HCT116 (cell line): ENCODE measurements around the gene NDE1. TPM values are rescaled to one million over a fixed set of nuclear protein-coding genes. Genes with fewer than 3 reads are reported as not detected.

Experiments
- ATAC-seq: fragments of 200-7000 bp; cut with Tn5 transposase; 2 replicates; pipeline ENCODE4 v1.9.1; 2020; ENCODE audit warnings: mild to moderate bottlenecking, moderate library complexity
- BruUV-seq: library from RNA; stranded (reverse); fragments of 400-500 nt; replicated peaks from 2 replicates; lab custom pipeline; 2021; lab: Mats Ljungman, UMichigan
- CTCF ChIA-PET: fragments of 300-600 bp; sonication (Branson Sonifier 250); formaldehyde crosslinking; loops from one replicate; lab custom pipeline; 2021; ENCODE audit warnings: antibody characterized with exemption; lab: Charles Lee
- POLR2A ChIA-PET: fragments of 300-600, 350-600 bp; sonication (Branson Sonifier 250); formaldehyde crosslinking; loops from one replicate; lab custom pipeline; 2021; ENCODE audit warnings: antibody characterized with exemption; lab: Charles Lee
- RAD21 ChIA-PET, 2 experiments: fragments of 300-600 bp; sonication (Branson Sonifier 250); formaldehyde crosslinking; loops; one replicate each; lab custom pipeline; 2023; ENCODE audit warnings: low total read pairs in 2 of 2; ENCODE audit not compliant: uncharacterized antibody in 2 of 2, unreplicated experiment in 2 of 2, low non-redundant PET in 1 of 2; lab: Charles Lee
- DNase-seq: peaks from one replicate; pipeline ENCODE4 v3.0.0-alpha.2; 2010; ENCODE audit warnings: low read depth, low spot score
- H2AFZ ChIP-seq: fragments of 200-600 bp; shearing (Covaris generic), sonication (generic); 2 replicates; pipeline ENCODE4 v1.6.1; 2017; ENCODE audit warnings: low read depth, mixed run types, mixed read lengths, antibody characterized with exemption, low read length; ENCODE audit not compliant: poor library complexity, severe bottlenecking
- H3K27ac ChIP-seq: 2 replicates; pipeline ENCODE4 v1.5.1; 2012; ENCODE audit warnings: low read depth, low read length
- H3K27me3 ChIP-seq: fragments of 200-600 bp; sonication (generic); 2 replicates; pipeline ENCODE4 v1.6.1; 2016; ENCODE audit warnings: mixed run types, low read length, mixed read lengths; ENCODE audit not compliant: insufficient read depth
- H3K36me3 ChIP-seq, 2 experiments: fragments of 200-500 bp in 1 of 2; fragments of 200-600 bp in 1 of 2; sonication (Bioruptor generic) in 1 of 2; sonication (generic) in 1 of 2; 2 replicates each; pipeline versions ENCODE4 v1.5.1 to v1.6.1; 2014 to 2016; ENCODE audit warnings: low read length in 2 of 2, inconsistent platforms in 1 of 2, mixed read lengths in 1 of 2, mixed run types in 1 of 2; ENCODE audit not compliant: insufficient read depth in 2 of 2, control insufficient read depth in 1 of 2
- H3K4me1 ChIP-seq, 2 experiments: fragments of 200-600 bp in 1 of 2; sonication (generic) in 1 of 2; 2 replicates each; pipeline versions ENCODE4 v1.5.1 to v1.6.1; 2012 to 2017; ENCODE audit warnings: low read length in 2 of 2, inconsistent platforms in 1 of 2, mild to moderate bottlenecking in 1 of 2, mixed read lengths in 1 of 2, mixed run types in 1 of 2, moderate library complexity in 1 of 2; ENCODE audit not compliant: insufficient read depth in 2 of 2, control insufficient read depth in 1 of 2
- H3K4me2 ChIP-seq: fragments of 200-600 bp; sonication (generic); 2 replicates; pipeline ENCODE4 v1.6.1; 2017; ENCODE audit warnings: mixed run types, low read length, mixed read lengths
- H3K4me3 ChIP-seq, 2 experiments: fragments of 200-600 bp in 1 of 2; sonication (generic) in 1 of 2; replicated peaks in 1 of 2; 2 replicates each; pipeline ENCODE4 v1.5.1; 2011 to 2016; ENCODE audit warnings: low read length in 2 of 2, control low read depth in 1 of 2, low read depth in 1 of 2, mild to moderate bottlenecking in 1 of 2, mixed read lengths in 1 of 2, mixed run types in 1 of 2
- H3K79me2 ChIP-seq: fragments of 200-600 bp; sonication (generic); 2 replicates; pipeline ENCODE4 v1.6.1; 2017; ENCODE audit warnings: mild to moderate bottlenecking, mixed run types, low read length, moderate library complexity, mixed read lengths; ENCODE audit not compliant: insufficient read depth
- H3K9ac ChIP-seq: fragments of 200-600 bp; sonication (generic); 2 replicates; pipeline ENCODE4 v1.6.1; 2016; ENCODE audit warnings: low read length, mixed read lengths
- H3K9me2 ChIP-seq: fragments of 200-600 bp; sonication (generic), shearing (Covaris generic); 2 replicates; pipeline ENCODE4 v1.6.1; 2017; ENCODE audit warnings: mixed run types, mild to moderate bottlenecking, moderate library complexity; ENCODE audit not compliant: insufficient read depth
- H3K9me3 ChIP-seq, 2 experiments: fragments of 200-500 bp in 1 of 2; fragments of 200-600 bp in 1 of 2; sonication (Bioruptor generic) in 1 of 2; sonication (generic) in 1 of 2; 2 replicates each; pipeline ENCODE4 v1.6.1; 2014 to 2017; ENCODE audit warnings: low read length in 2 of 2, mixed read lengths in 2 of 2, inconsistent platforms in 1 of 2, low read depth in 1 of 2, mild to moderate bottlenecking in 1 of 2, mixed run types in 1 of 2, moderate library complexity in 1 of 2; ENCODE audit not compliant: control insufficient read depth in 1 of 2, insufficient read depth in 1 of 2
- H4K20me1 ChIP-seq: fragments of 200-600 bp; sonication (generic), shearing (Covaris generic); 2 replicates; pipeline ENCODE4 v1.6.1; 2017; ENCODE audit warnings: mixed run types, mild to moderate bottlenecking, moderate library complexity; ENCODE audit not compliant: insufficient read depth
- CBX3 ChIP-seq: IDR thresholded peaks from 2 replicates; pipeline ENCODE4 v1.6.1; 2012; ENCODE audit warnings: low read depth
- CTCF ChIP-seq, 3 experiments: fragments of 200-600 bp in 1 of 3; sonication (generic) in 1 of 3; IDR thresholded peaks in 2 of 3; conservative IDR thresholded peaks in 1 of 3; 2 replicates each; pipeline ENCODE4 v1.5.1; 2012 to 2017; ENCODE audit warnings: low read depth in 2 of 3, low read length in 2 of 3, antibody characterized with exemption in 1 of 3, borderline replicate concordance in 1 of 3, control low read depth in 1 of 3, mild to moderate bottlenecking in 1 of 3, mixed read lengths in 1 of 3, mixed run types in 1 of 3, moderate library complexity in 1 of 3; ENCODE audit not compliant: insufficient read depth in 1 of 3
- EGR1 ChIP-seq: IDR thresholded peaks from 2 replicates; pipeline ENCODE4 v1.6.1; 2012; ENCODE audit warnings: low read depth
- ELF1 ChIP-seq: IDR thresholded peaks from 2 replicates; pipeline ENCODE4 v1.6.1; 2012; ENCODE audit warnings: low read depth, borderline replicate concordance
- FOSL1 ChIP-seq: IDR thresholded peaks from 2 replicates; pipeline ENCODE4 v1.6.1; 2012; ENCODE audit warnings: low read depth
- POLR2A ChIP-seq: IDR thresholded peaks from 2 replicates; pipeline ENCODE4 v1.7.0; 2011; ENCODE audit warnings: borderline replicate concordance; ENCODE audit not compliant: insufficient read depth, insufficient read length; ENCODE audit errors: extremely low read depth
- POLR2AphosphoS5 ChIP-seq: IDR thresholded peaks from 2 replicates; pipeline ENCODE4 v1.6.1; 2011; ENCODE audit warnings: mild to moderate bottlenecking, low read depth, low read length, moderate library complexity
- RAD21 ChIP-seq: IDR thresholded peaks from 2 replicates; pipeline ENCODE4 v1.6.1; 2012; ENCODE audit warnings: low read depth, mild to moderate bottlenecking
- SP1 ChIP-seq: IDR thresholded peaks from 2 replicates; pipeline ENCODE4 v1.6.1; 2012; ENCODE audit warnings: low read depth
- SRF ChIP-seq: IDR thresholded peaks from 2 replicates; pipeline ENCODE4 v1.6.1; 2012; ENCODE audit warnings: low read depth
- TCF7L2 ChIP-seq: IDR thresholded peaks from 2 replicates; pipeline ENCODE4 v1.7.0; 2011; ENCODE audit warnings: borderline replicate concordance, inconsistent platforms; ENCODE audit not compliant: insufficient read depth, insufficient read length; ENCODE audit errors: extremely low read depth
- intact Hi-C: fragments of 100-400 bp; cut with micrococcal nuclease; formaldehyde crosslinking; loops from 2 replicates; pipeline ENCODE4 v1.10.0; 2022
- total RNA-seq: library from RNA; stranded (reverse); gene quantifications from one replicate; pipeline ENCODE4 v1.2.1, GENCODE V29; 2021; ENCODE audit not compliant: unreplicated experiment
- TF ChIP-seq, protein P1 (sequence below): IDR thresholded peaks from 2 replicates; pipeline ENCODE4 v1.6.1; 2012

NDE1 gene
- total RNA-seq, 1 experiment from 2014 or later = 103 TPM

GRCh38 chr16:15714393-15715172 is 64.5 kb downstream of the NDE1 start (continued):
- TF ChIP-seq FOSL1 = no peak
- TF ChIP-seq CTCF (IDR thresholded peaks at IDR 0.05 in 2 of 3, conservative IDR thresholded peaks at IDR 0.05 in 1 of 3; ENCODE audit: borderline replicate concordance in 1 of 3, insufficient read depth in 1 of 3, low read depth in 2 of 3, low read length in 2 of 3) = no peak

GRCh38 chr16:15715221-15715620 is 65.2 kb downstream of the NDE1 start:
- CTCF ChIA-PET = no interaction called here

More at GRCh38 chr16:15715221-15715620, 65.2 kb downstream of the NDE1 start:
- H3K9ac ChIP-seq = no peak overlapping the region
- H3K9me3 ChIP-seq = no peaks in the 10 kb centered on the region
- H3K27me3 ChIP-seq = no peaks in the 10 kb centered on the region
- no peak overlapping the region for H3K4me3 ChIP-seq
- no peaks in the 10 kb centered on the region; a peak in 1 of 4 replicates for H3K36me3 ChIP-seq
- no peaks in the 10 kb centered on the region for H3K79me2 ChIP-seq
- no peak for ATAC-seq
- no peak overlapping the region for H2AFZ ChIP-seq
- no peak for DNase-seq
- no peak overlapping the region for H3K27ac ChIP-seq
- H3K4me1 ChIP-seq = no peaks in the 10 kb centered on the region
- intact Hi-C loops = no loop called here
- H3K4me2 ChIP-seq = no peak overlapping the region
- H4K20me1 ChIP-seq = no peaks in the 10 kb centered on the region
- ChIA-PET POLR2A (no interaction called here), RAD21 (no interaction called here)
- no TSS peak for BruUV-seq
- TF ChIP-seq POLR2AphosphoS5 (no peak), SRF (no peak), POLR2A (no peak), ELF1 (no peak), EGR1 (no peak), TCF7L2 (no peak), SP1 (no peak), RAD21 (no peak), CBX3 (no peak)
- TF ChIP-seq, protein P1, sequence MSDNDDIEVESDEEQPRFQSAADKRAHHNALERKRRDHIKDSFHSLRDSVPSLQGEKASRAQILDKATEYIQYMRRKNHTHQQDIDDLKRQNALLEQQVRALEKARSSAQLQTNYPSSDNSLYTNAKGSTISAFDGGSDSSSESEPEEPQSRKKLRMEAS = no peak
- H3K9me2 ChIP-seq = no peaks in the 10 kb centered on the region
